Measurements from ENCODE around the gene PDE6B.

- TF ChIP-seq TP53 (CRISPR knock-in tag; IDR thresholded peaks at IDR 0.05), result no peak
- TF ChIP-seq CTCF (IDR thresholded peaks at IDR 0.05), result no peak
- no peak for TF ChIP-seq RCOR1 (IDR thresholded peaks at IDR 0.05; ENCODE audit: low read depth, low read length)
- TF ChIP-seq SREBF2 (IDR thresholded peaks at IDR 0.05), result no peak
- TF ChIP-seq CEBPB (IDR thresholded peaks at IDR 0.05), result no peak
- no peak for TF ChIP-seq EP300 (IDR thresholded peaks at IDR 0.05)
Observed at GRCh38 chr4:673349-674091, 48.1 kb downstream of the PDE6B start.
